ENCODE results near the gene RAB11A. TPM values are rescaled to one million over a fixed set of nuclear protein-coding genes. Genes with fewer than 3 reads are reported as not detected.
A peak's percentile ranks its signal among the peaks of the same experiment; 100 is the strongest.

RAB11A gene
- total and polyA plus RNA-seq, 9 of the 15 experiments (the other 6 are each of a cell fraction or from before 2014, with no cell fraction given) = 129 to 369 (median 245) TPM

DNA sequence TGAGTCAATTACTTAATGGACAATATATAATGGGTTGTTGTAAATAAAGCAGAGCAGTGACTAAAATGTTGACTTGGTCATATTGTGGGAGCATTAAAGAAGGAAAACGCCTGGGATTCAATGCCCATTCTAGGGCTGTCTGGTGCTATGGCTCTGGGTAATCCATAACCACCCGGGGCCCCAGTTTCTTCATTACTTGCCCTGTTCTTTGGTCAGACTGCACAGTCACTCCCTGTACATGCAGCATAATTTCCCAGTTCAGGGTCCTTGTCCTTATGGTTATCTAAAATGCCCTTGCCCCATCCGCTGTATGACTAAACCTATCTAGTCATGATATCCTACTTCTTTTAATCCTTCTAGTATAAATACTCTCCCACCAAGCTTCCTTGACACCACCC, 49.7 kb upstream of the RAB11A start (continued):
- TF ChIP-seq ZNF79 (CRISPR knock-in tag; IDR thresholded peaks at IDR 0.05; ENCODE audit: low read depth) (no peak), SETDB1 (IDR thresholded peaks at IDR 0.05; ENCODE audit: low read length) (no peak), NR2F6 (CRISPR knock-in tag; IDR thresholded peaks at IDR 0.05) (no peak), TAF15 (IDR thresholded peaks at IDR 0.05; ENCODE audit: low read depth, low read length) (no peak), TEAD4 (IDR thresholded peaks at IDR 0.05; ENCODE audit: low read length) (peak; percentile 84), TEAD4 (CRISPR knock-in tag; IDR thresholded peaks at IDR 0.05; ENCODE audit: borderline replicate concordance) (no peak), FOS (IDR thresholded peaks at IDR 0.05; ENCODE audit: extremely low read depth, insufficient read length) (no peak), RBM25 (IDR thresholded peaks at IDR 0.05; ENCODE audit: low read depth, low read length, severe bottlenecking) (no peak), POLR3A (IDR thresholded peaks at IDR 0.05; ENCODE audit: borderline replicate concordance, extremely low read depth, insufficient read depth, insufficient read length) (no peak), ZNF583 (CRISPR knock-in tag; IDR thresholded peaks at IDR 0.05) (no peak), HDAC3 (IDR thresholded peaks at IDR 0.05; ENCODE audit: borderline replicate concordance, partially characterized antibody) (peak; percentile 28), SMAD1 (IDR thresholded peaks at IDR 0.05; ENCODE audit: low read depth, low read length, partially characterized antibody) (no peak), ZNF124 (CRISPR knock-in tag; IDR thresholded peaks at IDR 0.05) (no peak), BCL6 (CRISPR knock-in tag; IDR thresholded peaks at IDR 0.05) (no peak), SNRNP70 (optimal IDR thresholded peaks at IDR 0.05; ENCODE audit: low read depth, low read length) (no peak), ZNF140 (CRISPR knock-in tag; IDR thresholded peaks at IDR 0.05) (no peak), TGIF2 (CRISPR knock-in tag; IDR thresholded peaks at IDR 0.05) (no peak), POU5F1 (IDR thresholded peaks at IDR 0.05; ENCODE audit: borderline replicate concordance, low read depth, low read length, partially characterized antibody) (no peak), USF2 (CRISPR knock-in tag; IDR thresholded peaks at IDR 0.05) (no peak), KLF13 (tag; IDR thresholded peaks at IDR 0.05; ENCODE audit: borderline replicate concordance, low read depth) (no peak), ZNF407 (IDR thresholded peaks at IDR 0.05; ENCODE audit: low read depth) (no peak)

Data from K562 (cell line).